Left ventricle myocardium inferior (tissue), 1 donor: ENCODE data around the gene DLG2. TPM values are rescaled to one million over a fixed set of nuclear protein-coding genes. Genes with fewer than 3 reads are reported as not detected.

Source experiments
- DNase-seq: peaks from one replicate; pipeline ENCODE4 v3.0.0-alpha.2; 2020
- H3K27ac ChIP-seq: fragments of 200-600 bp; replicated peaks from 2 replicates; pipeline ENCODE4 v1.8.0; 2021
- H3K27me3 ChIP-seq: fragments of 200-600 bp; 2 replicates; pipeline ENCODE4 v1.8.0; 2021; ENCODE audit warnings: low read depth
- H3K36me3 ChIP-seq: fragments of 200-600 bp; 2 replicates; pipeline ENCODE4 v1.8.0; 2021
- H3K4me1 ChIP-seq: fragments of 200-600 bp; 2 replicates; pipeline ENCODE4 v1.8.0; 2021
- H3K4me3 ChIP-seq: fragments of 200-600 bp; 2 replicates; pipeline ENCODE4 v1.8.0; 2021; ENCODE audit warnings: mild to moderate bottlenecking, moderate library complexity
- H3K9me3 ChIP-seq: fragments of 200-600 bp; replicated peaks from 2 replicates; pipeline ENCODE4 v1.8.0; 2021
- intact Hi-C: fragments of 100-400 bp; cut with micrococcal nuclease; formaldehyde crosslinking; loops from one replicate; pipeline ENCODE4 v1.11.0; 2022
- total RNA-seq: library from RNA; stranded (reverse); fragmentation: NEBNext Ultra II Directional; extraction: Animal tissue kit (Norgen Biotek cat#: 25700); gene quantifications from one replicate; pipeline ENCODE4 v1.2.1, GENCODE V29; 2021
- TF ChIP-seq, protein P1 (sequence below): fragments of 200-600 bp; IDR thresholded peaks from 2 replicates; pipeline ENCODE4 v1.8.0; 2021; ENCODE audit warnings: antibody characterized with exemption, mild to moderate bottlenecking, borderline replicate concordance
- donor health status: DM: no; HTN: yes; CAD: no; lungs with severe emphysema.

Gene DLG2
- total RNA-seq, 1 donor from 2014 or later, result 6.5 TPM

GRCh38 chr11:83641511-83641910 is 1985.6 kb downstream of the DLG2 start:
- peak; percentile 37 for DNase-seq
- Histone ChIP-seq H3K4me1 (peaks cover 16% of the 10 kb centered on the region), H3K36me3 (no peaks in the 10 kb centered on the region), H3K4me3 (no peak overlapping the region), H3K27ac (peak overlapping the region; percentile 13), H3K27me3 (no peaks in the 10 kb centered on the region), H3K9me3 (no peaks in the 10 kb centered on the region)
- TF ChIP-seq, protein P1, sequence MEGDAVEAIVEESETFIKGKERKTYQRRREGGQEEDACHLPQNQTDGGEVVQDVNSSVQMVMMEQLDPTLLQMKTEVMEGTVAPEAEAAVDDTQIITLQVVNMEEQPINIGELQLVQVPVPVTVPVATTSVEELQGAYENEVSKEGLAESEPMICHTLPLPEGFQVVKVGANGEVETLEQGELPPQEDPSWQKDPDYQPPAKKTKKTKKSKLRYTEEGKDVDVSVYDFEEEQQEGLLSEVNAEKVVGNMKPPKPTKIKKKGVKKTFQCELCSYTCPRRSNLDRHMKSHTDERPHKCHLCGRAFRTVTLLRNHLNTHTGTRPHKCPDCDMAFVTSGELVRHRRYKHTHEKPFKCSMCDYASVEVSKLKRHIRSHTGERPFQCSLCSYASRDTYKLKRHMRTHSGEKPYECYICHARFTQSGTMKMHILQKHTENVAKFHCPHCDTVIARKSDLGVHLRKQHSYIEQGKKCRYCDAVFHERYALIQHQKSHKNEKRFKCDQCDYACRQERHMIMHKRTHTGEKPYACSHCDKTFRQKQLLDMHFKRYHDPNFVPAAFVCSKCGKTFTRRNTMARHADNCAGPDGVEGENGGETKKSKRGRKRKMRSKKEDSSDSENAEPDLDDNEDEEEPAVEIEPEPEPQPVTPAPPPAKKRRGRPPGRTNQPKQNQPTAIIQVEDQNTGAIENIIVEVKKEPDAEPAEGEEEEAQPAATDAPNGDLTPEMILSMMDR, result no peak
- intact Hi-C loops, result no loop called here

DNA sequence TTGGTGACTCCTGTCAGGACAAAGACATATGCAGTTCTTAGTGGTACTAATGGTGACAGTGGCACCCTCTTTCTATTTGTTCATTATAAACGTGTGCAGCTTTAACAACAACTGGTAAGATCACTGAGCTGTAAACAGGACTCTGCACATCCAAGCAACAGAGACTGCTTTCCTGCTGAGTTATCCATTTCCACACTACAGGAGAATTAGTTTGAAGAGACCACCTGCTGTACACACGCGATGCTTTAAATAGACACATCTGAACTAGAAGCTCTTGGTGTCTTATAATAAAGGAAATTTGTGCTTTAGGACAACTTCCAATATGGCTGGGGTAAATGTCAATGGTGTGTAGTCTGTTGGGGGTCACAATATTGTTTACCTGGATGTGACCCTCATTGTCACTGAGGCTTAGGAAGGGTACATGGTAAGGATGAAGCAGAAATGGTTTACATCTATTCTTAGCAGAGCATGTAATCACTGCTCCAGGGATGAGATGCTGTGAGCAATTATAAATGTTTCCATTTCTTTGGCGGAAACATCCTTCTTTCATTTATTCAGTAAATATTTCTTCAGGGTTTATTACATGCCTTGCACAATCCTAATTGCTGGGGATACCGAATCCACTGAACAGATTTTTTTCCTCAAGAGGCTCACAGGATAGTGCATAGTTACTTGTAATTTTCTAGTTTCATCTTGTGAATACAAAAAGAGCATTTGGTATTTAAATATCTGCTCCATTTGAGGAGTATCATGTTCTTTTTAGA is 1987.0 kb downstream of the DLG2 start:
- no peak overlapping the region for H3K27ac ChIP-seq
- H3K4me1 ChIP-seq, result peaks cover 16% of the 10 kb centered on the region
- TF ChIP-seq, protein P1, result no peak
- H3K9me3 ChIP-seq, result no peaks in the 10 kb centered on the region
- H3K36me3 ChIP-seq, result no peaks in the 10 kb centered on the region
- H3K27me3 ChIP-seq, result no peaks in the 10 kb centered on the region
- intact Hi-C loops, result no loop called here
- no peak for DNase-seq
- H3K4me3 ChIP-seq, result no peak overlapping the region

- Histone ChIP-seq H3K4me3 (no peak overlapping the region), H3K27me3 (no peaks in the 10 kb centered on the region), H3K4me1 (no peaks in the 10 kb centered on the region), H3K27ac (no peak overlapping the region), H3K36me3 (no peaks in the 10 kb centered on the region), H3K9me3 (no peaks in the 10 kb centered on the region)
- DNase-seq, result no peak
- TF ChIP-seq, protein P1, result no peak
- intact Hi-C loops, result no loop called here
Observed at GRCh38 chr11:83635166-83635565, 1992.0 kb downstream of the DLG2 start.

DNA sequence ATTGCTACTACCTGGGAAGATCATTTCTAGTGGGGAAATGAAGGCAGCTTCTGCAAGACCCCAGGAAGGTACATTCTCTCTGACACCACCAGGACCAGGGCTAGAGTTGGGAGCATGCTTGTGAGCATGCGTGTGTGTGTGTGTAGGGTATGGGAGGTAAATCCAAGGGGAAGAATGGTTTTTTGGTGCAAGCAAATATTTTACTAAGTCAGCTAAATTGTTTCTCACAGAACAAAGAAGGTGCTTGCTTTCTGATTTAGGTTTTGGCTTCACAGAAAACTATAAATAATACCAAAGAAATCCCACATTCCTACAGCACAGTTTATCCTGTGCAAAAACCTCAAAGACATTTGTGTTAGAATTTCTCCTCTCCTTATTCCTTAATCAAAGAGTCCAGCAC is 1996.9 kb downstream of the DLG2 start:
- Histone ChIP-seq H3K27me3 (no peaks in the 10 kb centered on the region), H3K36me3 (no peaks in the 10 kb centered on the region), H3K27ac (no peak overlapping the region), H3K4me1 (no peaks in the 10 kb centered on the region), H3K4me3 (no peak overlapping the region), H3K9me3 (no peaks in the 10 kb centered on the region)
- DNase-seq, result no peak
- intact Hi-C loops, result no loop called here
- TF ChIP-seq, protein P1, result no peak

GRCh38 chr11:83629775-83630174 is 1997.4 kb downstream of the DLG2 start:
- Histone ChIP-seq H3K27me3 (no peaks in the 10 kb centered on the region), H3K4me1 (no peaks in the 10 kb centered on the region), H3K4me3 (no peak overlapping the region), H3K27ac (no peak overlapping the region), H3K36me3 (no peaks in the 10 kb centered on the region), H3K9me3 (no peaks in the 10 kb centered on the region)
- DNase-seq, result no peak
- TF ChIP-seq, protein P1, result no peak
- intact Hi-C loops, result no loop called here
